NCI-H524 (cell line): ENCODE measurements around the gene SLC15A4.
A peak's percentile ranks its signal among the peaks of the same experiment; 100 is the strongest.

ENCODE experiments used
- DNase-seq, 2 experiments: peaks; one replicate each; lab custom pipeline; 2025; lab: John Stamatoyannopoulos, UW

The SLC15A4 gene

DNA sequence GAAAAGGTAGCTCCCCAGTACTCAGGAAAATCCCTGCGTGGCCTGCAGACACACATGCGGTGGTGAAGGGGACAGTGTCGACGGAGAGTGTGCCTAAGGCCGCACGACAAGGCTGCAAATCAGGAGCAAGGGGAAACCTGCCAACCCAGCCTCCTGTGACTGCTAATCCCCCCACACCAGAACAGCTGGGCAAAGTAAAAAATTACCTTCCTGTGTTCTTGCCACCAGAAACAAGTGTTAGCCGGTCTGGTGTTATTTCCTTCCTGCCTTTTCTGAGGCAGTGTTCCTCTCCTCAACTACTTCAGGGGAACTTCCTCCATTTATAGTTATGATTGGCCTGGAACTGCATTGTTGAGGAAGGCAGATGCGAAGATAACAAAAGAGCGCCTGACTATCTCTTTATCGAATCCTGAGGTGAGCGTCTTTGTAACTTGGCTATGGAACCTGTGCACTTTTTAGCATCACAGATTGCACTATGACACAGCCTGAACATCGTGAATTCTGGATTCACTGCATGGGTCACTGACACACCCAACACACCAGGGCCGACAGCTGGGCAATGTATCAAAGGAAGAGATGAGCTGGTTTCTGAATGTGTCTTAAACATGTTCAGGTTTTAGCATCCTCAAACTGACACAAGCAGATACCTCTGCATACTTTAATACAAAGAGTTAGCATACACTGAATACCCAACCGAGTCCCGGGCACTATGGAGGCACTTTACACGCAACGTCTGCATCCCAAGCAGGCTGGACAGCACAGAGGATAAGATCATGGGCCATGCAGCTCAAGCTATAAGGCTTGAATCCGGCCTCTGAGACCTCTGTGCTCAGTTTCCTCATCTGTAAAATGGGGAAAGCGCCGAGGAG is 28.9 kb downstream of the SLC15A4 start:
- peak in 1 of 2 experiments; percentile 5 for DNase-seq

DNA sequence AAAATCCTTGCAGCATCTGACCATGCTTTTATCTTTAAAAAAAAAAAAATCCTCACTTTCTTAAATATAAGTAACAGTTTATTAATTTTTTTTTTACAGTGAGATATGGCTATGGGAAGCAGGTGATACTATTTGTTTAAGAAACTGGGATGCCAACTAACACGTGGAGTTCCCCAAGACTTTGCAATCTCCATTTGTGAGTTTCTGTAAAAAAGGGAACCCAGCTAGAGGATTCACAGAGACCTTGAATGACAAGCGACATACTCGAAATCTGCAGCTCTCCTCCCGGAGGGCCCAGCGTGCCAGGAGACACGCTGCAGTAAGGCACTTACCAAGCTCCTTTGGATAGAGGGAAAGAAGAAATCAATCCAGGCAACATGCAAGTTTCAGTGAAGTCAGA is 30.1 kb downstream of the SLC15A4 start:
- no peak for DNase-seq

DNA sequence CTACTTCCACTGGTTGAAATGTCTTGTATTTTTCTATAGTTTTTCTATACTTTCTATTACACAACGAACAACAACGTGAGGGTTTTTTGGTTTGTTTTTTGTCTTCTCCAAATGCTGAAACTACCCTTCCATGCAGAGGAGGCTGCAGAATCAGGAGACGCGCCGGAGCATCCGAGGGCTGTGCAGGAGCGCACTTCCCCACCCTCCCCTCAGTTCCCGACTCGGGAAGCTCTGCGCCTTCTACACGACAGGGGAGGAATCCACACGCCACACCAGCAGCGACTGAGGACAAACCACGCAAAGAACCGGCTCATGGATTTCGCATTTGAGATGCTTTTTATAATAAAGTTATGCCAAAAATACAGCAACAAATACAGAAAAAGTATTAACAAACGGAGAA is 30.9 kb downstream of the SLC15A4 start:
- no peak for DNase-seq

DNA sequence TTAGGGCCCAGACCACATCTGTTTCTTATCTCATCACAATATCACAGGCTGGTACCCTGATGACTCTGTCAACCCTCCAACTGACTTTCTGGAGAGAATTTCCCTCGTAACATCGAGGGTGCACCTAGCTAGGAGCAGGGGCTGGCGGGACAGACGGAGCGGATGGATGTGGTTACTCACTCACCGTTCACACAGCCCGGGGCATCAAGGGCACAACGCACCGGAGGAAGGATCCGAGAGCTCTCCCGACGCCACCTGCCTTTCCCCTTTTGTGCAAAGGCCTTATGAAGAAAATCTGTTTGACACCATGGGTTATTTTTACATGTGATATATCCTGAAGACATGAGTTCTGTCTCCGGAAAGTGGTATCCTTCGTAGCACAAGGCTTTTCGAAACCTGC is 31.4 kb downstream of the SLC15A4 start:
- DNase-seq: no peak

DNA sequence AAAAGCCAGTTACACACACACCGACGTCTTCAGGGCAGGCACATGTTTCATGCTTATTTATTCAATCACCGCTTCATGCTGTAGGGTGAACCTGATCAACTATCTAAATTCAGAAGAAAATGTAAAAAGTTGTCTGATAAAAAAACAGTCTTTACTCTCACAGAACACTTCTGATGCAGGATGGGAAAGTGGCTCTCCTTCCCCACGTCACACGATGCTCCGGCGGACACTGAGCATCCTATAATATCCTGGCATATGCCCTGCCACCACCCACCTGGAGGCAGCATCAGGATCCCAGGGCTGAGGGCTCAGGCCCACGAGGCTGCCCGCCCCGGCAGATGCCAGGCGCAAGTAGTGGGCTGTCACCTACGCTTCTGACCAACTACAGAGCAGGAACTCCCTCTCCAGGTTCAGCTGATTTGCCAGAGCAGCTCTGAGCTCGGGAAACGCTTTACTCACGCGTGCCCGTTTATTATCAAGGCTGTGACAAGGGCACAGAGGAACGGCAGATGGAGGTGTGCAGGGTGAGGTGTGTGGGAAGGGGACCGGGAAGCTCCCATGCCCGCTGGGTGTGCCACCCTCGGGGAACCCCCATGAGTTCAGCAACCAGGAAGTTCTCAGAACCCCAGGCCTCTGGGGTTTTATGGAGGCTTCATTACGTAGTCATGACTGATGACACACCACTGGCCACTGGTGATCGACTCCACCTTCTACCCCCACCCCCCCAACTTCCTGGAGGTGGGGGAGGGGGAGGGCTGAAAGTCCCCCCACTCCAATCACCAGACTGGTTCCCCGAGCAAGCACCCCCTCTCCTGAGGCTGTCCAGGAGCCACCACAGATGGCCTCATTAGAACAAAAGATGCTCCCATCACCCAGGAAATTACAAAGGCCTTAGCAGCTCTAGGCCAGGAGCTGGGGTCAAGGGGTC is 32.1 kb downstream of the SLC15A4 start:
- peak in 1 of 2 experiments; percentile 8 for DNase-seq

DNA sequence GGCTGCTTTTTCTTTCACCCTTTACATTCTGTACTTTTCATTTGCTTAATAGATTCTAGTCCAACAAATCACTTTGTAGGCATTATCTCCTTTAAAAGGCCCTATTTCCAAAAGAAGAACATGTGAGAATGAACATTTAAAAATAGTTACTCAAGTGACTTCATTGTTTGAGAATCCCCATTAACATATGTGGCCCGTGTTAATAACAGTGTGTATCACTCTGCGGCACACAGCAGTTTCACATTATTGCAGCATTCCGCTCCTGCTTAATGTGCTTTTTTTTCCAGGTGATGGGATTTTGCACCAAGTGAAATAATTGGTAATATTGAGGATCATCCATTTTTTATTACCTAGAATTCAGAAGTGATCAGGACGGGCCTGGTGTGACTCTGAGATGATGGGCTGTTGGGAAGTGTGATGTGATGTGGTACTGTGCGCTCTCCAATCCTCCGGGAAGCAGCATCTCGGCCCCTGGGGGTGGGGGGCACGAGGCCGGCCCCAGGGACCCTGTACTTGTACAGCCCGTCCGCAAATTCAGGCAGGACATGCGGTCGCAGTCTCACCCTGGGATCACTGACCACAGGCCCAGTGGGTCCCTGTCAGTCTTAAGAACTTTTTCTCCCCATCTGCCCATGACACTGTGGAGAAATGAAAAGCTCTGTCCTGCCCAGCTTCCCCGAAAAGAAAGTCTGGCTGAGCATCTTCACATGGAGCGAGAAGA is 32.9 kb downstream of the SLC15A4 start:
- no peak for DNase-seq

DNA sequence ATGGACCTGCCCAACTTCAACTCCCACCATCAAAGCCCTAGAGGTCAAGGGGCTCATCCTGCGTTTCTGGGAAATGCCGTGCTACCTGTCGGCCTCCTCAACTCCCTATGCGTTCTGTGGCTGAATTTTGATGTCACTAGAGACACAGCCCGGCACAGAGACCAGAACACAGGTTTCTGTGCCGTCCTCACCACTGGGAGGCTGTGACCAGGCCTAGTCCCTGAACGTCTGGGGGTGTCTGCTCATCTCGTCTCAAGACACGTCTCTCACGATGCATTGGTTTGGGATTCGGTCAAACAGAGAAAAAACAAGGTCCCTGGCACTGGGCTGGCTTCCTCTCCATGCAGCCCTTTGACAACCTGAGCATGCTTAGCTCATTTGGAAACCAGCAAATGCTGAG is 33.5 kb downstream of the SLC15A4 start:
- DNase-seq: no peak

DNA sequence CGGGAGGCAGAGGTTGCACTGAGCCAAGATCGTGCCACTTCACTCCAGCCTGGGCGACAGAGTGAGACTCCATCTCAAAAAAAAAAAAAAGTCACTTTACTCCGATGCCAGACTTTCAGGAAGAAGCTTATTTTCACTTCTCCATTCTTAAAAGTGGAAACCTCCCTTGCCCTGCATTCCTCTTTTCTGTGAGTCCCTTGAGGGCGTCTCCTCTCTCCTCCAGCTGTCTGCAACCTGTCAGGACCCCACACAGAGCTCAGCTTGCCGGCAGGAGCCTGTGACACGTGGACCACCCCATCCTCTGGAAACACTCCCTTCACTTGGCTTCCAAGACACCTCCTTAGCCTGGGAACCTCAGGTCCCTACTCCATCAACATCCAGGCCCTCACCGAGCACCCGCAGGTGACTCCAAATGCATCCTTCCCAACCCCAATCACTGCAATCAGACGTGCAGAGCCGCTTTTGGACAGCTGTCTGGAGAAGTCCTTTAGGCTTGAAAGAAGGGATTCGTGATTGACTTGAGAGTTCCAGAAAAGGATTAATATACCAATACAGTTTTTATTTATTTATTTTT is 34.3 kb downstream of the SLC15A4 start:
- peak in 1 of 2 experiments; percentile 29 for DNase-seq

DNA sequence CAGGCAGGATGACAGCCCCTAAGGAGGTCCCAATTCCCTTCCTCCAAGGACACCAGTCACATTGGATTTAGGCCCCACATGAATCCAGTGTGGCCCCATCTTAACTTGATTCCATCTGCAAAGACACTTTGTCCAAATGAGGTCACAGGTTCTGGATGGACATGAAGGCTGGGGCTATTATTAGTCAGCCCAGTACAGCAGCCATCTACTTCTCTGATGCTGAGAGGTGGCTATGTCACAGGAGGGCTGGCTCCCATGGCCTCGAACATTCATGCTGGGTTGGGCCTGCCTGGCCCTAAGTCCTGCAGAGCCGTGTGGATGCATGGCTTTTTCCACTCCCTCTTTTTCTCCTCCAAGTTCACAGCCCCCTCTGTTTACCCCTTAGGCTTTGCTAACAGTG is 35.9 kb downstream of the SLC15A4 start:
- DNase-seq: no peak

DNA sequence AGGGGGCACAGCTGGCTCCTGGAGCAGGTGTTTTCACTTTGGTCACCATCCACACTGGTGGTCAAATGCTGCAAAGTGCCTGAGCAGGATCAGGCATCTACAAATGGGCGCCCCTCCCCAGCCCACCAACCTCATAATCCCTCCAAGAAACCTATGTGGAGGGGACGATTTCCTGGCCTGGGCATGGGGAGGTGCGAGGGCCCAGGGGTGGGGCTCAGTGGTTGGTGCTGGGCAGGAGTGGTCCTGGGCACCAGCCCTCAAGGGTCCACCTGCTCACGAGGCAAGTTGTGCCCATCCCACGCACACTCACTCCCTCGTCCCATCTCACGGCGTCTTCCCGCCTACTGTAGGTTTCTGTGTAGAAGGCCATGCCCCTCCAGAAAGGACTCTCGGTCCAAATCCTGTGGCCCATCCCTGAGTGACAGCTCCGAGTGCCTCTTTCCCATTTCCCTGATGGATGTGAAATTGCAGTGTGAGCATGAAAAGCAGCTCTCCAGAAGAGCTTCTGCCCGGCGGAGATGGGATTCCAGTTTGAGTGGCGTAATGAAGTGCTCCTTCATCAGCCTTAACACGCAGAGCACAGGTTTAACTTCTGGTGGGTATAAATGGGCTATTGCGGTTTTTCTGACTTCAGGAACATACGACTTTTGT is 36.9 kb downstream of the SLC15A4 start:
- DNase-seq: no peak

DNA sequence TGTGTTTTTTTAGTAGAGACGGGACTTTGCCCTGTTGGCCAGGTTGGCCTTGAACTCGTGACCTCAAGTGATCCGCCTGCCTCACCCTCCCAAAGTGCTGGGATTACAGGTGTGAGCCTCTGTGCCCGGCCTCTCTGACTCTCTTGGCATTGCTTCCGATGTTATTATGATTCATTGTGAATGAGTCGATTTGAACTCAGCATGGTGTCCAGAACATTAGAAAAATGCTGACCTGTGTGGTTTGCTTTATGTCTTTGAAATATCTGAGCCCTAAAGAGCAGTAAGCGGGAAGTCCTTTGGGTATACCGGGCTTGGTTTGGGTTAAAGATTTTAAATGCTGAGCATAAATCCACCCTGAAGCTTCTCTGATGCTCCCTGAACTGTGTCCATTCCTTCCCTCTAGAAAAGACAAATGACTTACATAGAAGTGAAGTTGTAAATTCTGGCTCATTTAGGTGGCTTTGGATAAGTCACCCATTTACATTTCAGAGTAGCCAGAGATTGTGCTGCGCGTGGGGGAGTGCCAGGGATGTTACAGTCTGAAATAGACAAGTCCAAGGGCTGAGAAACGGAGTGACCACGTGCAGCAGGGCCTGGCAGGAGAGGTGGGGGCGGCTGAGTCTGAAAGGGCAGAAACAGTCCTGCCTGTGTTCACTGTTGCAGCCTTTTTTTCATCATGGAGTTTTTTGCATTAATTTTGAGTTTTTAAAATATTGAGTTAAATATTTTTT is 39.6 kb downstream of the SLC15A4 start:
- DNase-seq: no peak

DNA sequence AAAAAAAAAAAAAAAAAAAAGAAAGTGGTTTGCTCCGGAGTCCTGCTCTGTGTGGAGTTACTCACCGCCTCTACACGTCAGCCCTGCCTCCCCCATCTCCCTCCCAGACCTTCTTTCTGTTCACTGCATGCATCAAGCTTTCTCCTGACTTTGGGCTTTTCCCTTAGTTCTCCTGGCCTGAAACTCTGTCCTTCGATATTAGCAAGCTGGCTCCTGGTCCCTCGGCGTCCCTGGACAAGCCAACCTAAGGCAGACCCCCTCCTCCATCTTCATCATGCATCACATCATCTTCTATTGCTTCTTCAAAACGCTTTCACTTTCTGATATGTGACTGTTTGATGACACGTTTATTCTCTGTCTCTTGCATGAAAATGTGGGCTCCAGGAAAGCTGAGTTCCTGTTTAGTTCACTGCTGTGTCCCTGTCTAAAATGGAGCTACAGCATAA is 40.6 kb downstream of the SLC15A4 start:
- no peak for DNase-seq

DNA sequence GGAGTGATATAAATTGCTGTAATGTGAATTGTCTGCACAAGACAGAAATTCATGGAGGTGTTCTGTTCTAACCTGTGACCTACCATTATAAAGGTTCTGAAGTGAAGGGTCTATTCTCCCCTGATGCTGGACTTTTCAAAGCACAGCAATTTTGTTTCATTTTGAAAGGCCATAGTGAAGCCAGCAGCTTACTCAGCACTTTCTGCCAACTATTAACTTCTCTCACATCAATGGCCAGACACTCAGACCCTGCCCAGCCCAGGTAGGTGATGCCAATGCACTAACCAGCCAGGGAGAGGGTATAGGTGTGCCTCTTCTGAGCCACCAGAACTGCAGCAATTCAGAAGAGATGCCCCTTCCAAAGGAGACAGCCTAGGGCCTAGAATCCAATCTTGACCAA is 43.9 kb downstream of the SLC15A4 start:
- no peak for DNase-seq

DNA sequence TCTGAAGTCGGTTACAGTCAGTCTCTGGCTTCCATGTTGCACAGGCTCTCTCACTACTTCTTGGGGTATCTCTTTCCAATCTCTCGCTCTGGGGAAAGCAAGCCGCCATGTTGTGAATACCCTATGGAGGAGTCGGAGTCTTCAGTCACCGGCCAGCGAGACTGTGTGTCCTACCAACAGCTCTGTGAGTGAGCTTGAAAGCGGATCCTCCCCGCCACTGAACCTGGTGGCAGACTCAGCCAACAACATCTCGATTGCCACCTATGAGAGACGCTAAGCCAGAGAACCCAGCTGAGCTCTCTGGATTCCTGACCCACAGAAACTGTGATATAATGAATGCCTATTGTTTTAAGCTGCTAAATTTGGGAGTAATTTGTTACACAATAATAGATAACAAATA is 51.5 kb downstream of the SLC15A4 start:
- no peak for DNase-seq

DNA sequence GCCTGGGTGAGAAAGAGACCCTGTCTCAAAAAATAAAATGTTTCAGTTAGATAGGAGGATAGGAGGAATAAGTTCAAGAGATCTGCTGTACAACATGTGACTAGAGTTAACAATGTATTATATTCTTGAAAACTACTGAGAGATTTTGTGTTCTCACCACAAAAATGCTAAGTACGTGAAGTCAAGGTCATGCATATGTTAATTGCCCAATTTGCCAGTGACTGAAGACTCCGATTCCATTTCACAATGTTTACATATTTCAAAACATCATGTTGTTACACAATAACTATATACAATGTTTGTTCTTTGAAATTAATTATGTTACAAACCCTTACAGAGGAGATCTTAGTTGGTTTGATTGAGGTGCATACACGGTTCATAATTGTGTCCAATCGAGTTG is 52.1 kb downstream of the SLC15A4 start:
- DNase-seq: no peak

DNA sequence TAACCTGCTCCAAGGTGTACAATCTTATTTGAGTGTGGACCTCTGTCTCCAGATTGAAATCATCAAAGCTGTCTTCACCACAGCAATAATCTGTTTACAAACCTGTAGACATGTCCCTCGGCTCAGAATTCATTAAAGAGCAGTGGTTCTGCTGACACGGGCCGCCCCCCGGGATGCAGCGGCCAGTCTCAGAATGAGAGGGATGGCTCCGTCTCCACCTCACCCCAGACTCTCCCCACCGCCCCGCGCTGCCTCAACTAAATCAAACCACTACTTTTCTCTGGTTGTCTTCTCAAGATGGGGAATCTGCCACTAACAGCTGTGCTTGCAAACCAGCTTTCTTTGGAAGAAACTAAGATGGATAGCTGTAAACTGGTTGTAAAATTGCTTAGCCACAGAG is 56.2 kb downstream of the SLC15A4 start:
- no peak for DNase-seq

DNA sequence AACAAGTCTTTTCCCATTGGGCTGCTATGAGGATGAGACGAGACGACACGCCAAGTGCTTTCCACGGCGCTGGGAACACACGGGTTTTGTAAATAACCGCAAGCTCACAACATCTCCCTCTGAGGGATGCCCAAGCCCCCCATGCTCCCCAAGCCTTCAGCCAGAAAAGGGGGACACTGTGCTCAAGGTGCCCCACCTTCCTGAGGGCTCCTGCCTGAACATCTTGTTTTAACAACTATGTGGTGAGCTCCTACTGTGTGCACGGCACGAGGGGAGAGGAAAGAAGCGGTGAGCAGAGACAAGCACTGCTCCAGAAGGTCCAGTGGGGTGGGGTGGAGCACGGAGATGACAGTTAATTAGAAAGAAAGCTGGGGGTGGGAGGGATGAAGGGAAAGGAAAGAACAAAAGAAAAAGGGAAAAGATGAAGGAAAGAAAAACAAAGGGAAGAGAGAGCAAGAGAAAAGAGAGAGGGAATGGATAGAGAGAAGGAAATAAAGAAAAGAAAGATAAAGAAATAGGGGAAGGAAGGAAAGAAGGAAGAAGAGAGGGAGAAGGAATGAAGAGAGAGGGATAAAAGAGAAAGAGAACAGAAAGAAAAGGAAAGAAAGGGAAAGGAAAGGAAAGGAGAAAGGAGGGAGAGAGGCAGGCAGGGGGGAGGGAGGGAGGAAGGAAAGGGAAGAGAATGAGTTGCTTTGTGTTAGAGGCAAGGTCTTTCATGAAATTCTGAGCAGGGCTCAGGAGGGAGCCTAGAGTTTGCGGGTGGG is 56.8 kb downstream of the SLC15A4 start:
- no peak for DNase-seq

DNA sequence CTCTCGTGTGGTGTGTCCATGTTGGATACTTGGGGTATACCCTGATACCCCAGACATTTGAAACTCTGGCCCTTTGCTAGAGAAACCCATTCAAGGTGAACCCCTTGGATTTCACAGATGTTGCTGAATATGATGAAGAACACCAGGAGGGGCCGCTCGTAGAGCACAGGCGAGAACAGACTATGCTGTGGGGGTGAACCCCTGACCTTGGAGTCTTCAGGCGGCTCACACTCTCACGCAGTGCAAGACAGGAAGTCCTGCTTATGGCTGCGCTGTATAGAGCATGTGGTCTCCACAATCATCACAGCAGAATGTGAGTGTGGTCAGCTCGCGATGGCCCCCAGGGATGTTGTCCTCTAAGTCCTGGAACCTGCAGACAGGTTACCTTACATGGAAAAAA is 60.4 kb downstream of the SLC15A4 start:
- no peak for DNase-seq

DNA sequence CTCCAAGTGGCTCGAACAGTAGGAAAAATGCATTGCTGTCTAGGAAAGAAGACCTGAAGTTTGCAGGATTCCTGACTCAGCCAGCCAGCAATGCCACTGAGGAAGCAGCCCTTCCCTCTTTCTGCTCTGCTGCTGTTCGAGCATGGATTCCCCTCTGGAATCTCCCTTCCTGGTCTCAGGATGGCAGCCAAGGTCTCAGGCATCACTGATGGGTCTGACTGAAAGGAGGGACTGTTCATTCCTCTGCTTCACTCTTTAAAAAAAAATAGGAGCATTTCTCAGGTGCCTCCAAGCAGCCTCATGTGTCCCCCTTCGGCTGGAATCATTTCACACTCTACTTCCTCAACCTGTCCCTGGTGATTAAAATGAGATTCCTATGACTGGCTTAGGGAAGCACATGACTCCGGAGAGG is 62.4 kb downstream of the SLC15A4 start:
- no peak for DNase-seq

DNA sequence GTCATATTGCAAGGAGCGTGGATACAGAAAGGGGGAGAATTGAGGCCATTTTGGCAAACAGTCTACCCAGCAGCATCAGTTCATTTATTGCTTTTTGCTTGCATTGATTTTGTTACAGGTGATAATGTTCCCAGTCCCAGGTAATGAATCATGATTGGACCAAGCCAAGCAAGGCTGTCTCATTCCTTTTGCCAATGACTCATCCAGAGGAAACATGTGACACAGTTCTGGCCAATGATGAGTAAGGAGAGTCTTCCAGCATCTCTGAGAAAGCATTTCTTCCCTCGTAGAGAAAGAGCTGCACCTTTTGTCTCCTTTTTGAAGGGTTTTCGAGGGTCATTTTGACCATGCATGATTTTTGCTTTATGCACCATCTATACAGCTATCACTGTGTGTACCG is 68.2 kb downstream of the SLC15A4 start:
- no peak for DNase-seq
